Measurements from ENCODE around the gene LPAR4. TPM values are rescaled to one million over a fixed set of nuclear protein-coding genes. Genes with fewer than 3 reads are reported as not detected.

The LPAR4 gene
- total RNA-seq, 1 experiment from 2014 or later: 6.4 TPM

DNA sequence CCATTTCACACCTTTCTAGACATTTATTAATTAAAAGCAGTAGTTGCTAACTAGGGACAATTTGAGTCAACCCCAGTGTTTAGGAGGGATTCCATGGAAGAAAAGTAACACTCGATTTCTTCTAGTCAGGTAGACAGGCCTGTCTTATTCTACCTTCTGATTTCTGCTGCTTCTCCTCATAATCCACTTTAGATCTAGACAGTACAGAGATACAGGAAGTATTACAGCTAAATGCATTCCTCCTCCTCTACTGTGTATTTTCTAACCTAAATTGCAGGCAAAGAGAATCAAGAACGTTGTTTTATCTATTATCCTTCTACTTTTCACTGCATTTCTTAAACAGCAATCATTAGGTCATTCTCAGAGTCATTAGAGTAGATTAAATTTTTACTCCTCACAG lies 52.6 kb downstream of the LPAR4 start:
- H3K27ac Mint-ChIP-seq: no peak overlapping the region
- Histone ChIP-seq H3K27ac (ENCODE audit: insufficient read length, low read depth, low read length) (no peak overlapping the region), H3T11ph (ENCODE audit: low read length) (no peak overlapping the region), H3K4me1 (ENCODE audit: insufficient read depth, low read length) (no peaks in the 10 kb centered on the region), H4K8ac (replicated peaks; ENCODE audit: insufficient read length, low read depth, low read length) (no peak overlapping the region), H3K23me2 (ENCODE audit: insufficient read length, low read depth, low read length, poor library complexity, severe bottlenecking) (no peaks in the 10 kb centered on the region), H2AFZ (ENCODE audit: low read length) (no peak overlapping the region), H3K9ac (ENCODE audit: extremely low read depth, insufficient read length, low read length) (no peak overlapping the region), H4K91ac (ENCODE audit: insufficient read length, low read depth, low read length) (no peak overlapping the region), H4K20me1 (ENCODE audit: control insufficient read depth, insufficient read depth, insufficient read length) (no peaks in the 10 kb centered on the region), H3K4ac (ENCODE audit: low read depth, low read length) (no peak overlapping the region), H2BK20ac (ENCODE audit: low read depth, low read length, poor library complexity, severe bottlenecking) (no peak overlapping the region), H2BK5ac (ENCODE audit: insufficient read length, low read length) (no peak overlapping the region), H3K56ac (ENCODE audit: insufficient read length, low read depth, low read length) (no peak overlapping the region), H3K4me2 (ENCODE audit: insufficient read depth, insufficient read length, low read length) (no peak overlapping the region), H3K14ac (ENCODE audit: insufficient read depth, low read length) (no peak overlapping the region), H2BK12ac (ENCODE audit: insufficient read length, low read depth, low read length) (no peak overlapping the region), H3K18ac (ENCODE audit: insufficient read length, low read depth, low read length) (no peak overlapping the region), H2BK120ac (ENCODE audit: low read depth, low read length, poor library complexity, severe bottlenecking) (no peak overlapping the region), H4K5ac (ENCODE audit: insufficient read length, low read depth, low read length) (no peak overlapping the region), H2BK15ac (ENCODE audit: low read depth, low read length) (no peak overlapping the region), H3K79me1 (ENCODE audit: insufficient read depth, low read depth, low read length, poor library complexity, severe bottlenecking) (no peaks in the 10 kb centered on the region), H3K27me3 (ENCODE audit: insufficient read depth, low read length) (no peaks in the 10 kb centered on the region), H2AK5ac (ENCODE audit: insufficient read length, low read length) (no peak overlapping the region), H3K79me2 (ENCODE audit: insufficient read depth, low read length) (no peaks in the 10 kb centered on the region), H3K9me3 (ENCODE audit: control insufficient read depth, low read depth, low read length) (peaks cover 15% of the 10 kb centered on the region), H3K23ac (ENCODE audit: insufficient read length, low read depth, low read length) (no peak overlapping the region)
- H3K4me3 Mint-ChIP-seq: no peak overlapping the region
- peaks cover 67 to 68% of the 10 kb centered on the region in 2 experiments for H3K9me3 Mint-ChIP-seq
- no peaks in the 10 kb centered on the region for H3K4me1 Mint-ChIP-seq
- no peak for DNase-seq
- H3K27me3 Mint-ChIP-seq (ENCODE audit: low read depth): no peaks in the 10 kb centered on the region
- TF ChIP-seq, protein P1, sequence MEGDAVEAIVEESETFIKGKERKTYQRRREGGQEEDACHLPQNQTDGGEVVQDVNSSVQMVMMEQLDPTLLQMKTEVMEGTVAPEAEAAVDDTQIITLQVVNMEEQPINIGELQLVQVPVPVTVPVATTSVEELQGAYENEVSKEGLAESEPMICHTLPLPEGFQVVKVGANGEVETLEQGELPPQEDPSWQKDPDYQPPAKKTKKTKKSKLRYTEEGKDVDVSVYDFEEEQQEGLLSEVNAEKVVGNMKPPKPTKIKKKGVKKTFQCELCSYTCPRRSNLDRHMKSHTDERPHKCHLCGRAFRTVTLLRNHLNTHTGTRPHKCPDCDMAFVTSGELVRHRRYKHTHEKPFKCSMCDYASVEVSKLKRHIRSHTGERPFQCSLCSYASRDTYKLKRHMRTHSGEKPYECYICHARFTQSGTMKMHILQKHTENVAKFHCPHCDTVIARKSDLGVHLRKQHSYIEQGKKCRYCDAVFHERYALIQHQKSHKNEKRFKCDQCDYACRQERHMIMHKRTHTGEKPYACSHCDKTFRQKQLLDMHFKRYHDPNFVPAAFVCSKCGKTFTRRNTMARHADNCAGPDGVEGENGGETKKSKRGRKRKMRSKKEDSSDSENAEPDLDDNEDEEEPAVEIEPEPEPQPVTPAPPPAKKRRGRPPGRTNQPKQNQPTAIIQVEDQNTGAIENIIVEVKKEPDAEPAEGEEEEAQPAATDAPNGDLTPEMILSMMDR (conservative IDR thresholded peaks at IDR 0.05): no peak
- peaks cover 6 to 10% (median 7%) of the 10 kb centered on the region in 3 experiments for H3K36me3 Mint-ChIP-seq (ENCODE audit: insufficient read depth in 1 of 3, low read depth in 3 of 3)
- WGBS (ENCODE audit: extremely low coverage, insufficient read length, low lambda C conversion rate): no CpG with 5 or more reads among the region's 2 CpGs
